Hindlimb muscle (tissue), 1 donor: ENCODE results near the gene GNG8. TPM values are rescaled to one million over a fixed set of nuclear protein-coding genes. Genes with fewer than 3 reads are reported as not detected.
"Not testable (repeated sequence)": the region's sequence is repeated elsewhere in the genome, so short reads cannot be mapped to it uniquely, and the experiment has no call there.

Experiments used
- DNase-seq: peaks from one replicate; pipeline ENCODE4 v3.0.0-alpha.2; 2013
- polyA plus RNA-seq: library from polyadenylated mRNA; unstranded; fragments of 120-200 nt; gene quantifications from one replicate; pipeline ENCODE4 v1.2.1, GENCODE V29; 2013; ENCODE audit not compliant: insufficient read length

Gene GNG8
- polyA plus RNA-seq, 1 donor = not detected

DNA sequence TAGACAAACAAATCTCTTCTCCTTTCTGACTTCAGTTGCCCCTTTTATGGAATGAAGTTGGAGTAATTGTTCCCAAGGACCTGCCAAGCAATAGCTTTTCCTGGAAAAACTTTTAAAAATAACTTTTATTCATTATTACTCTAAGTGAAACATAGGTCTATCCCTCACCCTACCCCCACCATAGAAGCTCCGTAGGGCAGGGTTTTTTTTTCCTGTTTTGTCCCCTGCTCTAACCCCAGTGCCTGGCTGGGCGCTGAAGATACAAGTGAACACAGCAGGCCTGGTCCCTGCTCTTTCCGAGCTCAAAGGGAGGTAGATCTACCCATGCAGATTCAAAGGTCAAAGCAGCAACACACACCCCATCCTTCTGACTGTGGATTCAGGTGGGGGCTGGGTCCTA is 8.7 kb upstream of the GNG8 start:
- no peak for DNase-seq

DNA sequence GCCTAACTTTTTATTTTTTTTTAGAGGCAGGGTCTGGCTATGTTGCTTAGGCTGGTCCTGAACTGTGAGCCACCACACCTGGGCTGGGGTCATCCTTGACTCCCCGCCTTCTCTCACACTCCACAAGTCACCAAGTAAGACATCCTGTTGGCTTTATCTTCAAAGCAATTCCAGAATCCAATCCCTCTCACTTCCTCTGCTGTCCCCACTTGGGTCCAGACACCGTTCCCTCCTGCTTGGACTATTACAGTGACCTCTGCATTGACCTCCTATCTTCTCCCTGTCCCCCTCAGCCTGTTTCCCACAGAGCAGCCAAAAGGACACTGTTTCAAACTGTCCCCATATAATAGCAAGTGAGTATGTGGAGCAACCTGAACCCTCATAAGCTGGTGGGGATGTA is 4.7 kb upstream of the GNG8 start:
- no peak for DNase-seq

DNA sequence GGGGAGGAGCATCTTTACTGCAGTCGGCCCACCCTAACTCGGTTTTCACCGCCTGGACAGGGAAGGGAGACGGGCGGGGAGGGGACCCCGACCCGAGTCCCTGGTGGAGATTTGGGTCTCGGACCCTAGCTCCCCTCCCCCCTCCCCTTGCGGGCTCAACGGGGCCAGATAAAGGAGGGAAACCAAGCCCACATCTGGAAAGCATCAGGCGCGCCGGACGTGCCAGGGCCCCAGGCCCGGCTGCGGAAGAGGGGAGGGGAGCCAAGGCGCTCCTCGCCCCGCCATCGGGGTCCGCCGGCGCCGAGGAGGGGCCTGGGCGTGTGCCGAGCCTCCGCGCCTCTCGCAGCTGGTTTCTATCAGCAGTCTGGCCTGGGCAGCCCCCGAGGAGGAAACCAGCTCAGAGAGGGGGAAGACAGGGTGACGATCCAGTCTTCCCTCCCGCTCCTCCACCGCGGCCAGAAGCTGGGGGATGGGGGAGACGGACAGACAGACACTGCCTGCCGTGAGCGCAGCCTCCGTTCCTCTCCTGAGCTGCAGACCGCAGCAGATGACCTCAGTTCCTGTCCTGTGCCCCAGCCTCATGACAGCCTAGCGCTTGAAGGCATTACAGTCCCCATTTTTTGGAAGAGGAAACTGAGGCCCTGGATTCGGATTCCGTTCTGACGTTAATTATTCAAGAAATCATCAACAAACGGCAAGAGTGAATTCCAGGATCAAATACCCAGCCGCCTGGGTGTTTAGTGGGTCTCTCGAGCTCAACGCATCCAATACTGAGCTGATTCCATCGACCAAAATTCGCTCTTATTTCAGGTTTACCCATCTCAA is 3.6 kb upstream of the GNG8 start:
- peak; percentile 88 for DNase-seq

DNA sequence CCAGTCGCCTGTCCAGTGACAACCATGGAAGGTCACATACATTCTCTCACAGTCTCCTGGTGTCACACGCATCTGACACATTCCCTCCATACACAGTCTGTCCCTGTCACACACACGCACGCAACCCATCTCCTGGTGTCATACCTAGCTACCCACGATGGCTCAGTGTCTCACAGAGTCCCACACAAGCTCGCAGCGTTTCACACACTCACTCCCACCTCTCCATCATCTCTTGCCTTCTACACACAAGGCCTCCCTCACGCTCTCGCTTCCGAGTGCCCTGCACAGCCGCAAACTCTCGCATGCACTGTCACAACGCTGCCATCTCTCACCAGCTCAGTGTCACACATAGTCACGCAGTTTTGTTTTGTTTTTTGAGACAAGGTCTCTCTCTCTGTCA is 1.2 kb upstream of the GNG8 start:
- DNase-seq = no peak

DNA sequence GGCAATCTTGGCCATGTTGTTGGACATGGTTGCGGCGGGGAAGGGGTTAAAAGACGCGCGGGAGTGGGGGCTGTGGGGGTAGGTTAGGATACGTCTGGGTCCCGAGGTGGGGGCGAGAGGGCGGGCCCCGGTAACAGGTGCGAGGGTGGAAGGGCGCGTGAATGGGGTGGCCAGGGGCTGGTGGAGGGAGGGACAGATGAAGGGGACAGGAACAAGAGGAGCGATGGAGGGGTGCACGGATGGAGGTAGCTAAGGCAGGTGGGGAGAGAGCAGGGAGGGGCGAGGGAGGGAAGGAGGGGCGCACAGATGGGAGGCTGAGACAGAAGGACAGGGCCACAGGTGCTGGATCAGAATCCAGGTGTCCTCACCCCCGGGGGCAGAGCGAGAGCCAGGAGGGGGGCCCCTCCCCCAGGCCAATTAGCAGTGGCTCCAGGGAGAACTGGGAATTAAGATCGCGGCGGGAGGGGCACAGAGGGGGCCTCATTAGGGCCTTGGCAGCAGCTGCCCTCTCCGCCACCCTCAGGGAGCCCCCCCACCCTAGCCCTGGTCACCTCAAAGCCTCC is 1.3 kb downstream of the GNG8 start:
- no peak for DNase-seq

DNA sequence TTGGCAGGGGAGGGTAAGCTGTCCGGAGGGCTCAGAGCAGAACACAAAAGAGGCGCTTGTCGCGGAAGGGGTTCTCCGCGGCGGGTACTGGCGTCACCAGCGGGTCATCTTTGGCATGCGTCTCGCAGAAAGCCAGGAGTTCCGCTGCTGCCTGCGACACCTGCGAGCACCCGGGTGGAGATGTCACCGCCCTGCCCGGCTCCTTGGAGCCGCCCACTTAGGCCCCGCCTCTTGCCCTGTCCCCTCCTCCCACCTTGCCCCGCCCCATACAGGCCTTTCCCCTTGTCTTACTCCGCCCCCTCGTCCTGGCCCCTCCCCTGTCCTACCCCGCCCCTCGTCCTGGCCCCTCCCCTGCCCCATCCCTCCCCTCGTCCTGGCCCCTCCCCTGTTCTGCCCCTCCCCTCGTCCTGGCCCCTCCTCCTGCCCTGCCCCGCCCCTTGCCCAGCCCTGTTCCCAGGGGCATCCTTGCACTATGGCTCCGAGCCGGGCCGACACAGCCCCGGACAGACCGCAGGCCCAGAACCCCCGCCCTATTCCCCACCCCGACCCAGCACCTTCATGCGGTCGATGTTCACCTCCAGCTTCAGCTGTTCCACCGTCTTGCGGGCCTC is 1.9 kb downstream of the GNG8 start:
- no peak for DNase-seq

DNA sequence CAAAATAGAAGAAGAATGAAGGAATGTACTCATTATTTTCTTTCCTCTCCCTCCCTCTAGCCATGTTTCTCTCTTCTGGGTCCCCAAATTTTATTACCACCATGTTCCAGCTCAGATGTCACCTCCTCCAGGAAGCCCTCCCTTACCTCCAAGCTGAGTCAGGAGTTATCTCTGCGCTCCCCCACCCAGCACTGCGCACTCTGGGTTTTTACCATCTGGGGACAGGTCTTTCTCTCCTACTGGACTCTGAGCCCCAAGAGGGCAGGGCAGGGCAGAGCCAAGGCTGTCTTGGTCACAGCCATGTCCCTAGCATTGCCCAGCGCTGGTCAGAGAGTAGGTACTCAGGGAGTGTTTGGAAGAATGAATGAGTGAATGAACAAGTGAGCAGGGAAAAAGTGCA is 2.9 kb downstream of the GNG8 start:
- no peak for DNase-seq

DNA sequence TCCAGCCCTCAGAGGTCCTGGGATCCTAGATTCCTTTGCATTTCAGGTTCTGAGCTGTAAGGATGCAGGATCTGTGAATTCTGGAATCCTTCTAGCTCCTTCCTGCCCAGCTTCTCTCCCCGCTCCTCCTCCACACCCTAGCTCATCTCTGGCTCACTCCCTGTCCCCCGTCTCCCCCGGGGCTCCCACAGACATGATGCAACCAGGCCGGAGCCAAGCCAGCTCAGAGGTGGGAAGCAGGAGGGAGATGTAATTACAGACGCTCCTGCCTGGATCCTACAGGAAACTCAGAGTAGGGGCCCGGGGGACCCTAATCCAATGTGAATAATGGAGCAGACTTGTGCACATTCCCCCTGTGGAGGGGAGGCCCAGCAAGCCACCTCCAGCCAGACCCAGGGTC is 4.5 kb downstream of the GNG8 start:
- DNase-seq = no peak

DNA sequence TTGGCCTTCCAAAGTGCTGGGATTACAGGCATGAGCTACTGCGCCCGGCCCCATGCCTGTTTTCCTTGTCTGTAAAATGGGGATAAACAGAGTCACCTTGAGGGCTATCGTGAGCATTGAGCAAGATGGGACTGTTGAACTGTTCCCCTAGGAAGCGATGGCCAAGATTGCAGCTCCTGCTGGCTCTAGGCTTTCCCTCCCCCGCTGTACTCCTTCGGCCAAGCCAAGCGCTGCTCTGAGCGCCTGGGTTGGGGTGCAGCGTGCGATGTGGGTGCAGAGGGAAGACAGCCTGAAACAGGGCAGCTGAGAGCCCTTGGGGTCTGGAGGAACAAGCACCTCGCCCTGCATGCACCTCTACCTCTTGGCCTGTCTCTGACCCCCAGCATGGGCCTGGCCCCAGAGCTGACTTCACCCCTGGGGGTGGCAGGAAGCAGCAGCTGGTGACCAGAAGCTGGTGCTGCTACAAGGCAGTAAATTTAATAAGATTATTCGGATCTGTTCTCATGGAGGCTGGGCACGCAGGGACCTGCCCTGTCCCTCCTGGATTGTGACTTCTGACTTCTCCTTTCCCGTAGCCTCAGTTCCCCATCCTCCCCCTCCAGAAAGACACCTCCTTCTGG is 5.3 kb downstream of the GNG8 start:
- DNase-seq = no peak

DNA sequence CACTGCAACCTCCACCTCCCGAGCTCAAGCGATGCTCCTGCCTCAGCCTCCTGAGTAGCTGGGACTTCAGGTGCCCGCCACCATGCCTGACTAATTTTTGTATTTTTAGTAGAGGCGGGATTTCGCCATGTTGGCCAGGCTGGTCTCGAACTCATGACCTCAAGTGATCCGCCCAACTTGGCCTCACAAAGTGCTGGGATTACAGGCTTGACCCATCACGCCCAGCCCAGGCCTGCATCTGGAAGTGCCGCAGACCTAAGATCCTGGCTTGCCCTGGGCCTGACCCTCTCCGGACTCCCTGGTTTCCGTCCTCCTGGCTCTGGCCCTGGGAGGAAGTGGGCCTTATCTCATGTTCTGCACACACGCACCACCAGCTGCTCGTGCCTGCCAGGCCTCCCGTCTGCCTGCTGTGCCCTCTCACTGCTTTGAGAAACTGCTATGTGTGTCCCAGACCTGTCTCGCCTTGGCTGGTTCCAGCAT is 6.4 kb downstream of the GNG8 start:
- DNase-seq = no peak

DNA sequence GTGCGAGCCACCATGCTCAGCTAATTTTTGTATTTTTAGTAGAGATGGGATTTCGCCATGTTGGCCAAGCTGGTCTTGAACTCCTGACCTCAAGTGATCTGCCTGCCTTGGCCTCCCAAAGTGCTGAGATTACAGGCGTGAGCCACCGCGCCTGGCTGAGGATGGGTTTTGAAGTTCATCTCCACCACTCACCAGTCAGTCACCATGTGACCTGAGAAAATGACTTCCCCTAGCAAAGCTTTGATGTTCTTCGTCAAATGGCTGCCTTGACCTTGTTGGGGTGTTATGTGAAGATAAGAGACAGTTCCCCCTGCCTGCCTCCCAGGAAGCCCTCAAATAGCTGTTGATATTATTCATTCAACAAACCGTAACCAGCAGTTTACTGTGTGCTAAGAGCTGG is 7.0 kb downstream of the GNG8 start:
- DNase-seq = not testable (repeated sequence)

DNA sequence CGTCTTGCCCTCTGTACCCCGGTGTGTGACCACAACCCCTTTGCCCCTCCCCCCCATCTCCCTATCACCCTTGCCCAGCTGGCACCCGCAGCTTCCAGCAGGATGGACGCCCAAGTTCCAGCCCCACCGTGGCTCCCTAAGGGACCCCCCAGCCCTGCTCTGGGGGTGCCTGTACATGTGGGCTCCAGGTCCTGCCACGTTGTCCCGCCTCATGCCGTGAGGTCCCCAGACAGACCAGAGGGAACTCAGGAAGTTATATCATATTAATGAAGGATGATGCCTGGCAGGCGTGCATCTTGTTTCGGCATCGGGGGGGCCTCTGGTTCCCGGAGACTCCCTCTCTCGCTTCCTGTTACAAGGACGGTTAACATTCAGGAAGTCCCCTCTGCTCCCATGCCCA is 9.6 kb downstream of the GNG8 start:
- DNase-seq = no peak

DNA sequence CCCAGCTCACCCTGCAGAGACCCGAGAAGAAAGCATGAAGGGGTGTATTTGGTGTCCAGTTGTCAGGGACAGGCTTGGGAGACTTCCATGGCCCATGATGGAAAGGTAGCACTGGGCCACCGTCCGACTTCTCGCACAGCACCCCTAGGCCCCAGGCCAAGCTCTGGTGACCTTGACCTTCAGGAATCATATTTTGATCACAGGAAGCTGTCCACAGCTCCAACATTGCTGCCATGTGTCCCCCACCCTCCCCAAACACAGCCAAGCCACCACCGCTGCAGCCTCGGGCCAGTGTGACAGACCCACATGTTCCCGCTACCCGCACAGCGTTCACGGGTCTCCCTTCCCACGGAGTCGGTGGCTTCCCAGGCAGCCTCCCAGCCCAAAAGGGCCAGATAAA is 10.3 kb downstream of the GNG8 start:
- no peak for DNase-seq

DNA sequence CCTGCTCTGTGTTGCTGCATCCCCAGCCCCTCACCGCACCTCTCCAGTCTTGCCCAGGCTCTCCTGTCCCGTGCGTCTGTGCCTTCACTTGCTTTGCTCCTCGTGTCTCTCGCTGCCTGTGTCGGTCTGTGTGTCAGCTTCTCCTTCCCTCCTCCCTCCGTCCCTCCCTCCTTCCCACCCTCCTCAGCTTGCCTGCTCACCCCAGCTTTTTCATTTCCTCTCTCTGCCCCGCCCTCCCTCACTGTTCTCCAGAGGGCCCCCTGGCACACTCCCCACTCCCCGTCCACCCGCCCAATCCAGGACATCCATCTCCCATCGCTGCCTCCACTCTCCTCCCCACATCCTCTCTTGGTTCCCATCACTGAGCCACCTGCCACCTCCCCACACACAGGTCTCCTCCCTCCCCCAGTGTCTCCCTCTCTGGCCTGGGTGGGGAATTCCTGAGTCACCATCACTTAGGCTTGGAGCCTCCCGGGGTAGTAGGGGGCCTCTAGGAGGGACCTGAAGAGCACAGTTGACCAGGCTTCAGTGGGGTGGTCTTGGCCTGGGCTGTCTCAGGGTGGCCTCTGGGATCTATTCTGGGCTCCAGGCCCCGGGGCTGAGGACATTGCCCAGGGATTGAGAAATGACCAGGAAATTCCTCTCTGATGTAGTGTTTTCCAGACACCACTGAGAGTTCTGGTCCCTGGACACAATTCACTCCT is 10.9 kb downstream of the GNG8 start, which contains the start of gene PTGIR:
Gene PTGIR, minus strand, starts transcription at position 132 of the 704 bp plus-strand sequence. CDS start 864 bp downstream, outside the sequence.
- peak; percentile 76 for DNase-seq

DNA sequence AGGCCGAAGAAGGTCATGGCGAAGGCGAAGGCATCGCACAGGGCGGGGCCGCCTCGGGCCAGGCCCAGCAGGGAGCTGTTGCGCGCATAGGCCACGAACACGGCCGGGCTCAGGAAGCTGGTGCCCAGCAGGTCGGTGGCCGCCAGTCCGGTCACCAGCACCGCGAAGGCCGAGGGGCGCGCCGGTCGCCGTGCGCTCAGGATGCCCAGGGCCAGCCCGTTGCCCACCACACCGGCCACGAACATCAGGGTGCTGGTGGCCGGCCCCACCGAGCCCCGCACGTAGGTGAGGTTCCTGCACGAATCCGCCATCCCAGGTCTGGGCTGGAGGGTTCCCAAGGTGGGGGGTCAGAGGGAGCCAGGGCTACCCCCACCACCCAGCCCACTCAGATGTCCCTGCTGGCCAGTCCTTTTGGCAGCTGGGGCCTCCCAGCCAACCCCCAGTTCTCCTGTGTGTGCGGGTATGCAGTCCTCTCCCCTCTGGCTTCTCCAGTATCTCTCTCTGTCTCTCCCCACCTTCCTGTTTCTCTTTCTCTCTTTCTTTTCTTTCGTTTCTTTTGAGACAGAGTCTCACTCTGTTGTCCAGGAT is 12.0 kb downstream of the GNG8 start:
- DNase-seq = no peak

DNA sequence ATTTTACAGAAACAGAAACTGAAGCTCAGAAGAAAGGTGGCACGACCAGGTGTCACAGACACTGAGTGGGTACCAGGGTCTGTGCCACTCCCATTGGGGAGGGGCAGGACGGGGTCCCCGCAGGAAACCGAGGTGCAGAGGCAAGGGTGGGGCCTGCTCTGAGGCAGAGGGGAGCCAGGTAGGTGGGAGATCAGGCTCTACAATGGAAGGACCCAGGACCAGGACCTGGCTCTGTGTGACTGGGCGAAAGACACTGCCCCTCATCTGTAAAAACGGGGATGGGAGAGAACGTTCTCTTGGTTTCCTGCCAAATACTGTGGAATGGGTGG is 13.9 kb downstream of the GNG8 start:
- DNase-seq = no peak

DNA sequence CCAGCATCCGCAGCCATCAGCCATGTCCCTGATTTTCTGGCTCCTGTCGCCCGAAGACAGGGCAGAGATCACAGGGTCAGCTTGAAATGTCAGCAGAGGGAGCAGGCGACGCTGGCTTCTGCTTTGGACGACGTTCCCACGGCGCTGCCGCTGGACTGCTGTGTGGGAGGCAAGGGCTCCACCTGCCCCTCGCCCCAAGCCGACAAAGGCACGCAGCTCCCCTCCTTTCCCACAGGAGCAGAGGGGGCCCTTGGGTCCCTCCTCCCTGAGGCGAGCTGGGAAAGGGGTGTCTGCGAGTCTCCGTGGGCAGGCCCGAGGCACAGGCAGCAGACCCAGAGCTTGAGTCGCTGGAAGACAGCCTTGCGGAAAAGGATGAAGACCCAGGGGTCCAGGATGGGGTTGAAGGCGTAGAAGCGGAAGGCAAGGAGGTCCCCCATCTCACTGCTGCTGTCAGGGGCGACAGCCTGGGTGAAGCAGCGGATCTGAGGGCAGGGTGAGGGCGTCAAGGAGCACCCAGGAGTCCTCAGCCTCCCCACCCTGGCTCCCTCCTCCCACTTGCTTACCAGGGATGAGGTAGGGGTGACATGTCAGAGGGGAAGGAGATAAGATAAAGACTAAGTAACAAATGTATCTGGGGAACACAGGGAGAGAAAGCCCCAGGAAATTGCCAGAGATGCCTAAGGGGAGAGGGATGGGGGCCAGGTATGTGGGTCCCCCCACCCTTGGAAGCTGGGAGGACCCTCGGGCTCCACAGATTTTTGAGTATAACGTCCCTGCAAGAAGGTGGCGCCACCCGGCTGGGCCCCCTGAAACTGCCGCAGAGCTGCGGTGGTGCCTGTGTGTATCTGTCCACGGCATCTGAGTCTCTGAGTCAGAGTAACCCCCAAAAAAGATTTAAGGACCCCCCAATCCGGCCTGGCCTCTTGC is 14.5 kb downstream of the GNG8 start:
- DNase-seq = no peak

DNA sequence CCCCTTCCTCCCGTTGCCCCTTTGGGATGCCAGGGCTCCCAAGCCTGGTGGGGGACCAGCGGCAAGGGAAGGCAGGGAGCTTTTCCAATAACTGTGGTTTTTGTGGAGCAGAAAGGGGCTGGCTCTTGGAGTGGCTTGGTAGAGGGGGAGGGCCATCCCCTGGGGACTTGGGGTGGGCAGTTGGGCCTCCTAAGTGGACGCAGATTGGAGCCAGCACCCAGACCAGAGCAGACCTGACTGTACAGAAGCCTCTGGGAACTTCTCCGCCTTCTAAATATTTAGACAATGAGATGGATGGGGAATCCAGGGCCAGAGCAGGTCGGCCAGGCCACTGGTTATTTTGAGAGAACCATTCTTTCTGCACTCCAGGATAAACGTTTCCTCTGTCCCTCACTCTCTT is 15.3 kb downstream of the GNG8 start:
- DNase-seq = no peak

DNA sequence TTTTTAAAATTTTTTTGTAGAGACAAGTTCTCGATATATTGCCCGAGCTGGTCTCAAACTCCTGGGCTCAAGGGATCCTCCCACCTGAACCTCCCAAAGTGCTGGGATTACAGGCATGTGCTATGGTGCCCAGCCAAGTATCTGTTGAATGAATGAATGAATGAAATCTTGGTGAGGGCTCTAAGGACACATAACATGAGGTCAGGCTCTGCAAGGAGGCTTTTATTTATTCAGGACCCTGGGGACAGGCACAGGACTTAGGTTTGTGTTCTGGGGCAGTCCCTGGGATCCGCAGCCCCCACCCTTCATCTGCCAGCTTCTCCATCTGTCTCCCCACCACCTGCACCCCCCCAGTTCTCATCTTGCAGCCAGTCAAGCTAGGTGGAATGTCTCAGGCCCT is 15.7 kb downstream of the GNG8 start:
- no peak for DNase-seq

DNA sequence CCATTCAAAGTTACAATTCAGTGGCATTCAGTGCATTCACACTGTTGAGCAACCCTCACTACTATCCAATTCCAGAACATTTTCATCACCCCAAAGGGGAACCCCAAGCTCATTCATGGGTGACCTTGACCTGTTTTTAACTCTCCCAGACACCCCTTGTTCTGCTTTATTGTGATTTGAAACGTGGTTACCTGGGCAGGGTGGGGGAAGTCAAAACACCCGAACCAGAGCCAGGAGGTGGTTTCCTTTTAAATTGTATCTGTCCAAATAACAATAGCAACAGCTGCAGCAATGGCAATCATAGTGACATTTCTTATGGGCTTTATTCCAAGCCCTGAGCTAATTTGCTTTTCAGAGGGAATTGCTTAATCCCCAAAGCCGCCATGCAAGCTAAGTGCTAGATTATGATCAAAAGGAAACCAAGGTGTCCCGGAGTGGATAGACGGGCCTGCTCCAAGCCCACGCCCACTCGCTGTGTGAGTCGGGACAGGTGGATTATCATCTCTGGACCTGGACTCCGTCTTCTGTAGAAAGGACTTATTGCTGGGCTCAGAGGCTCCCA is 17.3 kb downstream of the GNG8 start:
- DNase-seq = no peak

DNA sequence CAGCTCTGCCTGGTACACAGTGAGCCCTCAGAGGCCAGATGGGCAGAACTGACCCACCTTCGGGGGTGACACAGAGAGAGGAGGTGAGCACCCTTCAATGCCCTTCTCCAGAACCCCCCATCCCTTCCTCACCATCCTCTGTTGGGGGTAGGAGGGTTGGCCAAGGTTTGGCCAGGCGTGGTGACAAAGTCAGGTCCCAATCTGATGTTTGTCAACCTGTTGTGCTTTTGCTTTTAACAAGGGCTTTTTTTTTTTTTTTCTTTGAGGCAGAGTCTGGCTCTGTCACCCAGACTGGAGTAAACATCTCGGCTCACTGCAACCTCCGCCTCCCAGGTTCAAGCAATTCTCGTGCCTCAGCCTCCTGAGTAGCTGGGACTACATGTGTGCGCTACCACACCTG is 18.4 kb downstream of the GNG8 start:
- DNase-seq = no peak
